Measurements from ENCODE around the gene IRAK1BP1.
"Not testable (repeated sequence)": the region's sequence is repeated elsewhere in the genome, so short reads cannot be mapped to it uniquely, and the experiment has no call there.

Gene IRAK1BP1

DNA sequence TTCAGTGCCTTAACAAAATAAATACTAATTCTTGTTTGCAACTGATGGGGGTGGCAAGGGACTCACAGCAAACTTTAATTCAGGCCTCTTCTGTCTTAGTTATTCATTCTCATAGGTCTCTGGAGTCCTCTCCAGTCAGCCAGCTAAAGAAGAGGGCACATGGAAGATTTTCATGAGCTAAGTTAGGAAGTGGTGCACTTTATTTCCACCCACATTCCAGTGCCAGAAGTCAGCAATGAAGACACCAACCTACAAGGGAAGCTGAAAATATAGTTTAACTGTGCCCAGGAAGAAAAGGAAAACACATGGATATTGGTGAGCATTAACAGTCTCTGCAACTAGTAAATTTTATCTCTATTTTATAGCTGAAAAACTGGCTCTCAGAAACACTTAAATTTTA, 16.7 kb upstream of the IRAK1BP1 start:
- DNase-seq (ENCODE audit: insufficient read length), result no peak
- TF ChIP-seq POLR2AphosphoS5 (IDR thresholded peaks at IDR 0.05; ENCODE audit: low read depth, low read length), result no peak
- TF ChIP-seq POLR2A (IDR thresholded peaks at IDR 0.05; ENCODE audit: low read depth, low read length), result no peak
- TF ChIP-seq TAF1 (IDR thresholded peaks at IDR 0.05; ENCODE audit: borderline replicate concordance, low read depth, low read length), result no peak
- FAIRE-seq, result no peak

DNA sequence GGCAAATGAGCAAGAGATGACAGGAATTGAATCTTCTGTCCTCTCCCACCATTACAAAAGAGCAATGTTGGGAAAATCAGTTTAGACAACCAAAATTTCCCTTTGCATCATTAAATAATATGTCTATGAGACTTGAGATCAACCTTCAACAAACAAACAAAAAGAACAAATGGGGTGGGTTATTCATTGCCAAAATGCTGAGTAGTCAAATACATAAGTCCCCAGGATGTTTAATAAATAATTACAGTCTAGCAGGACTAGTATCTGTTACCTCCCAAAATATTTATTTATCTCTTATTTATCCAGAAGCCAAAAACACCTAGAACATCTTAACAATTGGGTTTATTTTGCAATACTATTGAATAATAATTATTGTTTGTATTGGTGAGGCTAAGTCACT, 16.2 kb upstream of the IRAK1BP1 start:
- no peak for TF ChIP-seq POLR2A (IDR thresholded peaks at IDR 0.05; ENCODE audit: low read depth, low read length)
- TF ChIP-seq POLR2AphosphoS5 (IDR thresholded peaks at IDR 0.05; ENCODE audit: low read depth, low read length), result no peak
- TF ChIP-seq TAF1 (IDR thresholded peaks at IDR 0.05; ENCODE audit: borderline replicate concordance, low read depth, low read length), result no peak
- DNase-seq (ENCODE audit: insufficient read length) (no peak), FAIRE-seq (no peak)

DNA sequence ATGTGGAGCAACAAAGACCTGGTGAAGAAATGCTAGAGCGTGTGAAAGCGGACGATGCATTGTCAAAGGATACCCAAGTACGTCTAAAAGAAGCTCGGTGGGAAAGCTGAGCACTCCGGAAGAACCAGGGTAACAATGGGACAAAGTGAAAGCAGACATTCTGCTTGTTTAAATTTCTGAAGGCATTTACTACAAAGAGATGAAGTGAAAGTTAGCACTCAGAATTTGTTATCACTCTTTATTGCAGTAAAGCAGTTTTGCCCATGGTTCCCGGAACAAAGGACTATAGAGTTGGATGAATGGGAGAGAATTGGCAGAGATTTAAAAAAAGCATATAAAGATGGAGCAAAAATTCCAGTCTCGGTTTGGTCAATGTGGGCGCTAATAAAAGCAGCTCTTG, 12.8 kb upstream of the IRAK1BP1 start:
- FAIRE-seq, result no peak
- TF ChIP-seq TAF1 (IDR thresholded peaks at IDR 0.05; ENCODE audit: borderline replicate concordance, low read depth, low read length), result no peak
- DNase-seq (ENCODE audit: insufficient read length), result no peak

DNA sequence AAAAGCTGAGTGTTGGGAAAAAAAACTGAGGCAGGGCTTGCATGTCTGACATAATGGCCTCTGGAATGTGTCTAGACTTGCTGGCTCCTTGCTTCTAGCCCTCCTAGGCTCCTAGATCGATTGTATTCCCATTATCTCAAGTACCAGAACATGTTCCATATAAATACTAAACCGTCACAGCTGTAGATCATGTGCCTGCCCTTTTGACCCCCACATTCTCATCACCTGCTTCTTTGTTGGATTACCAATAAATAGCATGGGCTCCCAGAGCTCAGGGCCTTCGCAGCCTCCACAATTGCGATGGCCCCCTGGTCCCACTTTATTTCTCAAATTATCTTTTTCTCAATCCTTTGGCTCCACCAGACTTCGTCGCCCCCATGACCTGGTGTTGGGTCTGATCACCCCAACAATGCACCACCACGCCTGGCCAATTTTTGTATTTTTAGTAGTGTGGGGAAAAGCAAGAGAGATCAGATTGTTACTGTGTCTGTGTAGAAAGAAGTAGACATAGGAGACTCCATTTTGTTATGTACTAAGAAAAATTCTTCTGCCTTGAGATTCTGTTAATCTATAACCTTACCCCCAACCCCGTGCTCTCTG, 8.9 kb upstream of the IRAK1BP1 start:
- not testable (repeated sequence) for DNase-seq (ENCODE audit: insufficient read length); FAIRE-seq

DNA sequence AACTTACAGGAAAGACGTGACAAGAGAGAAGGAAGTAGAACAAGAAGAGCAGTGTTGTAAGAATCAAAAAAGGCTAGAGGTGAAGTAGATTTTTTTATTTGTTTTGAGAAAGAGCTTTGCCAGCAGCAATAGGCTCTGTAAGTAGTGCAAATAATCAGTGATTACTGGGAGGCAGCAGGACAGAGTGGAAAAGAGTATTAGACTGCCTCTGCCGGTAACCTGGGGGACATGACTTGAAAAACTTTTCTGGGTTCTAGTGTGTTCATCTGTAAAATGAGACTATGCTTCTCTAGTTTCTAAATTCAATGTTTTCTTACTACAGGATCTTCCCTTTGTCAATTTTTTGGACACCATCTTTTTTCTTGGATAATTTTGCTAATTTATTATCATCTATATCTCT, 5.8 kb upstream of the IRAK1BP1 start:
- no peak for FAIRE-seq
- TF ChIP-seq POLR2AphosphoS5 (IDR thresholded peaks at IDR 0.05; ENCODE audit: low read depth, low read length) (no peak), TAF1 (IDR thresholded peaks at IDR 0.05; ENCODE audit: borderline replicate concordance, low read depth, low read length) (no peak), POLR2A (IDR thresholded peaks at IDR 0.05; ENCODE audit: low read depth, low read length) (no peak)
- DNase-seq (ENCODE audit: insufficient read length), result no peak

DNA sequence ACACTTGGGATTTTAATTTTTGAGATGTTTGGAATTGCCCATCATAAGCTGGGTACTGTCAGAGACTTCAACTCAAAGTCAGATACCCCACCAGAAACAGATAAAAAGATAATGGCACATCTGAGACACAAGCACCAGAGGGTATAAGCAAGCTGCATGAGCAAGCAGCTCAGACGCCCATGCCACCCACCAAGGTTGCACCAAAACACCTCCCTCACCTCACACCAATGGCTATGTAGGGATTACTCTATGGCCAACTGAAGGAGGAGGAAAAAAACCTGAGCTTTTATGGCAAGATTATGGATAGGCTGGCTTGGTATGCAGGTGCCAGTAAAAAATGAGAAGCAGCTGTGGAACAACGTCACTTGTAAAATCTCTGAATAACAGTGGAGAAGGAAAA, 3.8 kb upstream of the IRAK1BP1 start:
- no peak for TF ChIP-seq POLR2AphosphoS5 (IDR thresholded peaks at IDR 0.05; ENCODE audit: low read depth, low read length)
- no peak for TF ChIP-seq POLR2A (IDR thresholded peaks at IDR 0.05; ENCODE audit: low read depth, low read length)
- no peak for TF ChIP-seq TAF1 (IDR thresholded peaks at IDR 0.05; ENCODE audit: borderline replicate concordance, low read depth, low read length)
- no peak for DNase-seq (ENCODE audit: insufficient read length)
- no peak for FAIRE-seq

DNA sequence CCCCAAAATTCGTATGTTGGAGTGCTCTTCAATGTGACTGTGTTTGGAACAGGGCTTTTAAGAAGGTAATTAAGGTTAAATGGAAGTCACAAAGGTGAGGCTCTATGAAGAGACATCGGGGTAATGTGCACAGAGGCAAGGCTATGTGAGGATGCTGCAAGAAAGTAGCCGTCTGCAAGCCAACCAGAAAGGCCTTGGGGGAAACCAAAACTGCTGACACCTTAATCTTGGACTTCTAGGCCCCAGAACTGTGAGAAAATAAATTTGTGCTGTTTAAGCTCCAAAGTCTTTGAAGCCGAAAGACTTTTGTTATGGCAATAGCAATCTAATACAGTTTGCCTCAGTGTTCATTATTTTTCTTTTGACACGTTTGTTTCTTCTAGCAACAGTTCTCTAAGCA, 2.4 kb upstream of the IRAK1BP1 start:
- TF ChIP-seq POLR2A (IDR thresholded peaks at IDR 0.05; ENCODE audit: low read depth, low read length) (no peak), POLR2AphosphoS5 (IDR thresholded peaks at IDR 0.05; ENCODE audit: low read depth, low read length) (no peak), TAF1 (IDR thresholded peaks at IDR 0.05; ENCODE audit: borderline replicate concordance, low read depth, low read length) (no peak)
- no peak for DNase-seq (ENCODE audit: insufficient read length)
- no peak for FAIRE-seq

DNA sequence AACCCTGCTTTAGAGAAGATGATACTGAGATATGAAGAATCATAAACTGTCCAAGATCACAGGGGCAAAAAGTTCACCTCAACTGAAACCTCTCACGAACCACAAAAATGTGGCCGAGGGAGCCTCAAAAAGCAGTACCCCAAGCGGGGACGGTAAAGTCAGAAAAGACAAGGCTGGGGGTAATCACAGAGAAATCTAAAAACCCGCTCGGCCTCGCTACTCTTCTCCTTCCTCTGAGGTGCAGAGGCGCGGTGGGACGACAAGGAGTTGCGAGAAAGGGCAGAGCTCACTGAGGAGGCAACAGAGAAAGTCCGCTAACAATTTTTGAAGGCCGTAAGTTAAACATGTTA, 356 bp upstream of the IRAK1BP1 start:
- DNase-seq (ENCODE audit: insufficient read length), result peak; percentile 31
- no peak for FAIRE-seq
- TF ChIP-seq TAF1 (IDR thresholded peaks at IDR 0.05; ENCODE audit: borderline replicate concordance, low read depth, low read length), result no peak

DNA sequence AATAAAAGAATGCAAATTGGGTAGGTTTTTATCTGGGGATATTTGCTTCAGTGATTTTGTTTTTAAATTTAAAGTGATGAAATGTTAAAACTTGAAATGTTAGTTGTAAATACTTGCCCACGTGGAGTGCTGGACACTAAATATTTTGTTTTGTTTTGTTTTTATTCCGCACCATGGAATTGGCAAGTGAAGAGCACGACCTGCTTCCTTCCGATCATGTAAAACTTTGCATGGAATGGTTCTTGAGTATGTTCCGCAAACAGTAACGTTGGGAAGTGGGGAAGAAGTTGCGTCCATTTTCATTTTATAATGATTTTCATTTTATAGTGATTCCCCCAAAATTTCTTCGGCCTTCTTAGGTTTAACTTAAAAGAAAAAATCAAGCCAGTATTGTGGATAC, 765 bp downstream of the IRAK1BP1 start:
- DNase-seq (ENCODE audit: insufficient read length) (no peak), FAIRE-seq (no peak)
- no peak for TF ChIP-seq POLR2A (IDR thresholded peaks at IDR 0.05; ENCODE audit: low read depth, low read length)
- TF ChIP-seq TAF1 (IDR thresholded peaks at IDR 0.05; ENCODE audit: borderline replicate concordance, low read depth, low read length), result no peak
- TF ChIP-seq POLR2AphosphoS5 (IDR thresholded peaks at IDR 0.05; ENCODE audit: low read depth, low read length), result no peak

DNA sequence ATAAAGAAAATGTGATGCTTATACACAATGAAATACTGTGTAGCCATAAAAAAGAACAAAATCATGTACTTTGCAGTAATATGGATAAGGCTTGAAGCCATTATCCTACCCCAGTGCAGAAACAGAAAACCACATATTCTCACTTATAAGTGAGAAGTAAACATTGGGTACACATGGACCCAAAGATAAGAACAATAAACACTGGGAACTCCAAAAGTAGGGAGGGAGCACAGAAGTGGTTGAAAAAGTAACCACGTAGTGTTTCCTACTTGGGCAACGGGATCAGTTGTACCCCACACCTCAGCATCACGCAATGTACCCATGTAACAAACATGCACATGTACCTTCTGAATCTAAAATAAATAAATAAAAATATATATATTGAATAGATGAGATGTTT, 8.2 kb downstream of the IRAK1BP1 start:
- TF ChIP-seq TAF1 (IDR thresholded peaks at IDR 0.05; ENCODE audit: borderline replicate concordance, low read depth, low read length), result no peak
- TF ChIP-seq POLR2A (IDR thresholded peaks at IDR 0.05; ENCODE audit: low read depth, low read length), result no peak
- TF ChIP-seq POLR2AphosphoS5 (IDR thresholded peaks at IDR 0.05; ENCODE audit: low read depth, low read length), result no peak
- no peak for DNase-seq (ENCODE audit: insufficient read length)
- no peak for FAIRE-seq

DNA sequence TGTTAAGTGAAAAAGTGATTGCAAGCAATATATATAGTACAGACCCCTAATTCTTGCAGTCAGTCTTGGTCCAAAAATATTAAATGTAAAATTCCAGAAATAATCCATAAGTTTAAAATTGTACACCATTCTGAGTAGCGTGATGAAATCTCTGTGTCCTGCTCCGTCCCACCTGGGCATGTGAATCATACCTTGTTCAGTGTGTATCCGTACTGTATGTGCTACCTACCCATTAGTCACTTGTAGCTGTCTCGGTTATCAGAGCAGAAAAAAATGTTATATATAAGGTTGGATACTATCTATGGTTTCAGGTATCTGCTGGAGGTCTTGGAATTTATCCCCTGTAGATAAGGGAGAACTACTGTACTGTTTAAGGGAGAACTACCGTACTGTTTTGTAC, 16.3 kb downstream of the IRAK1BP1 start:
- TF ChIP-seq TAF1 (IDR thresholded peaks at IDR 0.05; ENCODE audit: borderline replicate concordance, low read depth, low read length), result no peak
- DNase-seq (ENCODE audit: insufficient read length) (no peak), FAIRE-seq (no peak)

DNA sequence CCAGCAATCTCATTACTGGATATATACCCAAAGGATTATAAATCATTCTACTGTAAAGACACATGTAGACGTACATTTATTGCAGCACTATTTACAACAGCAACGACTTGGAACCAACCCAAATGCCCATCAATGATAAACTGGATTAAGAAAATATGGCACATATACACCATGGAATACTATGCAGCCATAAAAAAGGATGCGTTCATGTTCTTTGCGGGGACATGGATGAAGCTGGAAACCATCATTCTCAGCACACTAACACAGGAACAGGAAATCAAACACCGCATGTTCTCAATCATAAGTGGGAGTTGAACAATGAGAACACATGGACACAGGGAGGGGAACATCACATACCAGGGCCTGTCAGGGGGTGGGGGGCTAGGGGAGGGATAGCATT, 22.6 kb downstream of the IRAK1BP1 start:
- not testable (repeated sequence) for FAIRE-seq; DNase-seq (ENCODE audit: insufficient read length)

DNA sequence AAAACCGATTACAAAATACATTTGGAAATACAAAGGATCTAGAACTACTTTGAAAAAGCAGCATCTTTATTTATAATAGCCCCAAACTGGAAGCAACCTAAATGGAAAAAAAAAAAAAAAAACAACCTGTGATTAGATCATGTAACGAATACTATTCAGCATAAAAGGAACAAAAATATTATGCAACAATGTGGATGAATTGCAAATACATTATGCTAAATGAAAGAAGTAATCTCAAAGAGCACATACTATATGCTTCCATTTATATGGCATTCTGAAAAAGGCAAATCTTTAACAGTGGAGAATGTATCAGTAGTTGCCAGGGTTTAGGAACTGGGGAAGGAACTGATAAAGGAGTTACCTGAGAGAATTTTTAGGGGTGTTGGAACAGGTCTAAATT, 28.9 kb downstream of the IRAK1BP1 start:
- no peak for TF ChIP-seq TAF1 (IDR thresholded peaks at IDR 0.05; ENCODE audit: borderline replicate concordance, low read depth, low read length)
- TF ChIP-seq POLR2AphosphoS5 (IDR thresholded peaks at IDR 0.05; ENCODE audit: low read depth, low read length), result no peak
- TF ChIP-seq POLR2A (IDR thresholded peaks at IDR 0.05; ENCODE audit: low read depth, low read length), result no peak
- DNase-seq (ENCODE audit: insufficient read length) (no peak), FAIRE-seq (no peak)

DNA sequence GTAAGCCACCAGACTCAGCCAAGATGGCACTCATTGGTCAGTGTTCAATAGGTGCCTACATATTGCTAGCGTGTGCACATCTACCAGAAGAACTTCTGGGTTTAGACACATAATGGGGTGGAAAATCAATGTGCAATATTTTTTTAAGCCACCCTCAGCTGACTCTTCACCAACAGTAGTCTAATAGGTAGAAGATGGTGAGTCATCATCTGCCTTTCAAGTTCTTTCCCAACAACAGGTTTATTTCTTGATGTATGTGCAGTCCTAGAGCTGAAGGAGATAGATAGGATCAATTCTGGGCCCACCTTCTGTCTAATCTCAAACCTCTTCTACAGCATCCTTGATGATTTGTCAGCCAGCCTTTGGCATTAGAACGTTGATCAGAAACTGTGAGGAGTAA, 41.3 kb downstream of the IRAK1BP1 start:
- DNase-seq (ENCODE audit: insufficient read length), result no peak
- FAIRE-seq, result no peak
- TF ChIP-seq TAF1 (IDR thresholded peaks at IDR 0.05; ENCODE audit: borderline replicate concordance, low read depth, low read length) (no peak), POLR2A (IDR thresholded peaks at IDR 0.05; ENCODE audit: low read depth, low read length) (no peak)

Data from GM12892 (cell line).